Measurements from ENCODE around the gene FGD5.
"Not testable (repeated sequence)": the region's sequence is repeated elsewhere in the genome, so short reads cannot be mapped to it uniquely, and the experiment has no call there.

The FGD5 gene

GRCh38 chr3:14806641-14807263, 12.0 kb upstream of the FGD5 start:
- peak; percentile 3 to 35 for DNase-seq

DNA sequence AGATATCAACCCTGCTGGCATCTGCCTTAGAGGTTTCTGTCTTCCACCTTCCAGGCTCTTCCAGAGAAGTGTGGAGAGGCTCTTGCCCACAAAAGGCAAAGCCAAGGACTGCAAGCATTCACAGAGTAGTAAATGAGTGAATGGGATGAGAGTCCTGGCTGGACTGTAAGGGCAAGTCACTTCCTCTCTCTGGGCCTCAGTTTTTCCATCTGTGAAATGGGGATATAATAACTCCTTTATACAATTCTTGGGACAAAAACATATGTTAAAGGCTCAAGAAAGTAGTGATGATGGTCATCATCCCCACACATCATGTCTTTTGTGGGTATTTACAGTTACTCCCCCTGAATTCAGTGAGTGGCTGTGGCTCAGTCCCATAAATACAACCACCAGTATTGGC, 10.7 kb upstream of the FGD5 start:
- DNase-seq, result no peak

- DNase-seq, result no peak
These were observed 10.1 kb upstream of the FGD5 start for GRCh38 chr3:14808502-14809266.

DNA sequence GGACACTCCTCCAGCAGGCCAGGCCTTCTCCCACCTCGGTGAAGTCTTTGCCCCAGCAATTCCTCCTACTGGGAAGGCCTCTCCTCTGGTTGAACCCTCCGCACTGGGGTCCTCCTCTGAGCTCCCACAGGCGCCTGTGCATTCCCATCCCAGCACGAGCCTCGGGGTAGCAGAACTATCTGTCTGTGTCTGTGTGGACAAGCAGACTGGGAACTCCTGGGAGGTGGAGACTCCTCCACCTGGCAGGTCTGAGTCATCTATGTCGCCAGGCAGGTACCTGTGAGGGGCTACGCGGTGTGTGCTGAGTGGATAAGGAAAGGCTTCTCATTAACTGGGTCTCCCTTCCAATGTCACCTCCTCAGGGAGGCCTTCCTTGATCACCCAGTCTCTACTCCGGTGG, 9.2 kb upstream of the FGD5 start:
- not testable (repeated sequence) for DNase-seq

DNA sequence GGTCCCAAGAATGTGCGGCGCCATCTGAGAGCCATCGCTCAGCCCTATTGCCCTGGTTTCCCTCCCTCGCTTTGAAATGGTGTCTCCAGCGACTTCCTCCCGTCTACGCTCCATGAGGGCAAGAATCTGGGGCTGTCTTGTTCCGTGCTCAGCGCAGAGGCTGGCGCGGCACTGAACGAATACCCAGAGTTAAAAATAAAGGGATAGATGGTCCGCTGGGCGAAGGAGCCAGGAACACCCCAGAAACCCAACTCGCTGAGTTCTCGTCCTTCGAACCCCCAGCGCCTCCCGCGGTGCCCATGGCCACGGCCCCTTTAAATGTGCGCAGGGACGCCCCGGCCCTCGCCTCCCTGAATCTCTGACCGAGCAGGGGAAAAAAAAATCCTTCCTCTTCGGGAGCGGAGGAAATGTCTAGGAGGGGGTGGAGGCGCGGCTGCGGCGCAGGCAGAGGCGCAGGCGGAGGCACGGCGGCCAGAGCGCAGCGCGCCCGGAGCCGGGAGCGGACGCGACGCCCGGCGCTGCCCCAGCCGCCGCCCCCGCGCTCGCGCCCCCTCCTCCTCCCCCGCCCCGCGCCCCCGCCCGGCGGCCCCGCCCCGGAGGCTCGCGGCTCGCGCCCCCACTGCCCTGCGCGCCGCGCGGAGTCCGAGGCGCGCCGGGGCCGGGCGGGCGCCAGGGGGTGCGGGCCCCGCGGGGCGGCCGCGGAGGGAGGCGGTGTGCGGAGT, 8.5 kb upstream of the FGD5 start:
- no peak for DNase-seq

DNA sequence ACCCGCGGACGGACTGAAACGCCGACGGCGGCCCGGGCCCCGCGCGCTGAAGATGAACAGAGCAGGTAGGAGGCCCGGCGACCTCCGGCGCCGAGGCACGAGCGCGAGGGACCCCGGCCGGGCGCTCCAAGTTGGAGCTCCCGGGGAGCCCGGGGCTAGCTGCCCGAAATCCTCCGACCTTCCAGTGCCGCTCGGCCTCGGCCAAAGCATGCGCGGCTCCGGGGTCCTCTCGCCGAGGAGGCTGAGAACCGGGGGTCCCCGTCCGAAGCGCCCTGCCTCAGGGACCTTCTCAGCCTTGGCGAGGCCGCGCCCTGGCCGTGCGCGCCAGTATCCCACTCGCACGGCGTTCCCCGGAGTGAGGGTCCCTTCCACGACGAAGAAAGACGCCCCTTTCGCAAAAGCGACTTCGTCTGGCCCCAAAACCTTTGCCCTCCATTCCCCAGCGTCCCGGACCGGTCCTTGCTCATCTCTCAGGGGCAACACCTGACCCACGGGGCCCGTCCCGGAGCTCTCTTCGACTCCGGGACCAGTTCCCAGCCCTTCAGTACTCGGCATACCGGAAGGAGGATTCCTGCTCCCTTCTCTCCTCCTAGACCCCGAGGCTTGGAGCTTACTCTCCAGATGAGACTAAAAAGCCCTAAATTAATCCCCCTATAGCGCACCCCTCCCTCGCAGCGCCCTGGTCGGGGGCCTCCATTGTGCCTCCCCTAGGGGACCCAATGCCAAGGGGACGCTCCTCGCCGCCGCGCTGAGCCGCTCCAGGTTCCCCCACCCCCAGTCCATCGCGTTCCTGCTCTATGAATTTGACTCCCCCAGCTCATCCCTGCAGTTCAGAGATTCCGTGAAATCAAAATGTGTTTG, 7.7 kb upstream of the FGD5 start:
- no peak for DNase-seq

GRCh38 chr3:14811684-14812083, 7.1 kb upstream of the FGD5 start:
- DNase-seq, result no peak

- DNase-seq, result no peak
These were observed 6.5 kb upstream of the FGD5 start for GRCh38 chr3:14812196-14812790.

GRCh38 chr3:14814411-14814871, 4.3 kb upstream of the FGD5 start:
- no peak for DNase-seq

DNA sequence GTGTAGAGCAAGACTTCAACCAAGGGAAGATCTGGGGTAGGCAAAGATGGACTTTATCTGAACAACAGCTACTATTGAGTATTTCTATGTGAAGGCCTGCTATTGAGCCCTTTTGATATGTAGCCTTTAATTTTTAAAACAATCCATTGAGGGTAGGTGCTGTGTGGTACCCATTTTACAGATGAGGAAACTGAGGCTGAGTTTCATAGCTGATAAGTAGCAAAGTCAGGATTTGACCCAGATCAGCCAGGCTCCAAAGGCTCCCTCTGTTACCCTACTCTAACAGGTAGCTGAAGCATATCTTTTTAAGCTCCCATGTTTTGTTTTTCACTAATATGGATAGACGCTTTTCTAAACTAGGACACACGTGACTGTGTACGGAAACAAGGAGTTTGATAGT, 2.4 kb upstream of the FGD5 start:
- DNase-seq, result no peak

DNA sequence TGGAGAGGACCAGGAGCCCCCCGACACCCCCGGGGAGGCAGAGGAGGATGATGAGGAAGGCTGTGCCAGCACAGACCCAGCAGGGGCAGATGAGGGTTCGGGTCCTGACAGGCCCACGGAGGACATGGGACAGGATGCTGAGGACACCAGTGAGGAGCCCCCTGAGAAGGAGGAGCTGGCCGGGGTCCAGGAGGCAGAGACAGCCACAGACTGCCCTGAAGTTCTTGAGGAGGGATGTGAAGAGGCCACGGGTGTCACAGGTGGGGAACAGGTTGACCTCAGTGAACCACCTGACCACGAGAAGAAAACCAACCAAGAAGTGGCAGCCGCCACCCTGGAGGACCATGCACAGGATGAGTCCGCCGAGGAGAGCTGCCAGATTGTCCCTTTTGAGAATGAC, 909 bp downstream of the FGD5 start:
- DNase-seq, result no peak

DNA sequence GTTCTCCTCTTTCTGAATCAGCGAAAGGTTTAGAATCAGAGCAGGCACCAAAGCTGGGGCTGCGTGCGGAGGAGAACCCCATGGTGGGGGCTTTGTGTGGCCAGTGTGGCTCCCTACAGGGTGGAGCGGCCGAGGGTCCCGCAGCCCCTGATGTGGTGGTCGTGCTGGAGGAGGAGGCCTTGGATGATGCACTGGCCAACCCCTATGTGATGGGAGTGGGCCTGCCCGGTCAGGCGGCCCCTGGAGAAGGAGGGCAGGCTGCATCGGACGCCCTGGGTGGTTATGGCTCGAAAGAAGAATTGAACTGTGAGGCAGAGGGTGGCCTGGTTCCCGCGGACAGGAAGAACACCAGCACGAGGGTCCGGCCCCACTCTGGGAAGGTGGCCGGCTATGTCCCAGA, 1.4 kb downstream of the FGD5 start:
- no peak for DNase-seq

- DNase-seq, result no peak
These were observed 2.4 kb downstream of the FGD5 start for GRCh38 chr3:14821151-14821550.

GRCh38 chr3:14822134-14822533, 3.4 kb downstream of the FGD5 start:
- no peak for DNase-seq

- DNase-seq, result no peak
These were observed 4.1 kb downstream of the FGD5 start for GRCh38 chr3:14822670-14823390.

GRCh38 chr3:14823393-14823792, 4.6 kb downstream of the FGD5 start:
- no peak for DNase-seq

DNA sequence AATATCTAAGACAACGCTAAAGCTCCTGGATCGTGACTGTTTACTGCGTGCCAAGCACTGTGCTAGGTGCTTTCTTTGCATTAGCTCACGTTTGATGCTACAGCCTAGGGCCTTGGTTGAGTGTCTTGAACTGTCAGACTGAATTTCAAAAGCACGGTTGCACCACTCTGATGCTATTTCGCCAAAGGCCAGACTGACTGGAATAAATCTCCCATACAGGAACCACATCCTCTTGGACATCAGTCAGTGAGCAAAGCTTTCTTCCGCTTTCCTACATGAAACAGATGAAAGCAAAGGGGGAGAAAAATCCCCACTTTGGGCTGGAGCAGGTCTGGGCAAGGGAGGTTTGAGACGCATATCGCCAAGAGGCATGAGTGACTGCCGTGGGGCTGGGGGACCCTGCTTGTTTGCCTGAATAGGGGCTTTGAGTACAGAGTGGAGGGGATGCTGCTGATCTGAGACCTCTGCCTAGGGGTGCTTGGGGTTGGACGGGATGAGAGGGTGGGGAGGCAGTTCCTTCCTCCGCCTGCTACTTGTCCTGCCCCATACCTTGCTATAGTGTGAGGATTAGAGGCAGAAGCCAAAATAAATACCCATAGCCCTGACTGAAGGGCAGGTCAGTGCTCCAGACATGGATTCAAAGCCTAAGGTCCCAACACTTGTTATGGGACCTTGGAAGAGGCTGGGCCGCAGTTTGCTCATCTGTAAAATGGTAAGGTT, 5.3 kb downstream of the FGD5 start:
- DNase-seq, result no peak

- DNase-seq, result no peak
These were observed 5.9 kb downstream of the FGD5 start for GRCh38 chr3:14824646-14825045.

GRCh38 chr3:14826069-14826468, 7.3 kb downstream of the FGD5 start:
- no peak for DNase-seq

- DNase-seq, result no peak
These were observed 9.0 kb downstream of the FGD5 start for GRCh38 chr3:14827776-14828175.

- no peak for DNase-seq
These were observed 11.0 kb downstream of the FGD5 start for GRCh38 chr3:14829811-14830210.
